Amygdala (tissue), 56 donors: Measurements from ENCODE around the gene SLC24A3.

ENCODE experiments used
- DNase-seq, 56 donors: peaks; one replicate each; lab custom pipeline; 2025; lab: John Stamatoyannopoulos, UW

SLC24A3 gene

GRCh38 chr20:19236371-19237055 is 24.1 kb downstream of the SLC24A3 start:
- no peak for DNase-seq

- peak in 2 of 56 donors; percentile 2 to 8 for DNase-seq
Measured at GRCh38 chr20:19241440-19241839, 29.0 kb downstream of the SLC24A3 start.

GRCh38 chr20:19244291-19244690 is 31.8 kb downstream of the SLC24A3 start:
- DNase-seq = no peak

- DNase-seq = no peak
Measured at GRCh38 chr20:19249106-19249879, 36.9 kb downstream of the SLC24A3 start.

GRCh38 chr20:19250346-19250745 is 37.9 kb downstream of the SLC24A3 start:
- DNase-seq = no peak

GRCh38 chr20:19251506-19251905 is 39.1 kb downstream of the SLC24A3 start:
- no peak for DNase-seq

GRCh38 chr20:19251958-19252357 is 39.5 kb downstream of the SLC24A3 start:
- DNase-seq = no peak

- no peak for DNase-seq
Measured at GRCh38 chr20:19252451-19253120, 40.1 kb downstream of the SLC24A3 start.

- no peak for DNase-seq
Measured at GRCh38 chr20:19253316-19253715, 40.9 kb downstream of the SLC24A3 start.

- DNase-seq = no peak
Measured at GRCh38 chr20:19253916-19254820, 41.7 kb downstream of the SLC24A3 start.

- DNase-seq = no peak
Measured at GRCh38 chr20:19254956-19255355, 42.5 kb downstream of the SLC24A3 start.

- DNase-seq = no peak
Measured at GRCh38 chr20:19256085-19256484, 43.6 kb downstream of the SLC24A3 start.

- DNase-seq = no peak
Measured at GRCh38 chr20:19256906-19257595, 44.6 kb downstream of the SLC24A3 start.

- DNase-seq = no peak
Measured at GRCh38 chr20:19257865-19258264, 45.4 kb downstream of the SLC24A3 start.

GRCh38 chr20:19259141-19259591 is 46.7 kb downstream of the SLC24A3 start:
- DNase-seq = no peak

GRCh38 chr20:19260412-19261090 is 48.1 kb downstream of the SLC24A3 start:
- DNase-seq = no peak

GRCh38 chr20:19264191-19264590 is 51.7 kb downstream of the SLC24A3 start:
- no peak for DNase-seq

GRCh38 chr20:19265646-19266374 is 53.4 kb downstream of the SLC24A3 start:
- DNase-seq = no peak
